ENCODE results near the gene PM20D2.

The PM20D2 gene

GRCh38 chr6:89160331-89161092 lies 14.7 kb downstream of the PM20D2 start:
- no peak overlapping the region for H3K4ac ChIP-seq (ENCODE audit: low read depth, low read length)
- no peaks in the 10 kb centered on the region for H3K27me3 ChIP-seq (ENCODE audit: insufficient read depth, low read length)
- H2BK5ac ChIP-seq (ENCODE audit: low read depth, low read length, poor library complexity) = no peak overlapping the region
- H3K4me2 ChIP-seq (ENCODE audit: low read length) = no peak overlapping the region
- H2BK120ac ChIP-seq (ENCODE audit: insufficient read depth, low read length, poor library complexity) = no peak overlapping the region
- H3K4me1 ChIP-seq (ENCODE audit: control insufficient read depth in 1 of 2, insufficient read depth in 2 of 2, low read length in 2 of 2) = no peaks in the 10 kb centered on the region
- H3K9ac ChIP-seq (ENCODE audit: low read length) = no peak overlapping the region
- no CpG with 5 or more reads among the region's 4 CpGs for WGBS (ENCODE audit: extremely low coverage, insufficient coverage, insufficient read length)
- H3K27ac ChIP-seq (ENCODE audit: low read depth, low read length) = no peak overlapping the region
- no peak overlapping the region for H4K12ac ChIP-seq (ENCODE audit: low read depth, low read length)
- no peaks in the 10 kb centered on the region for H3K36me3 ChIP-seq (ENCODE audit: control insufficient read depth in 1 of 2, insufficient read depth in 2 of 2, low read length in 2 of 2)
- H3K9me3 ChIP-seq (ENCODE audit: insufficient read depth, low read depth, low read length) = no peaks in the 10 kb centered on the region
- no peak overlapping the region for H2BK12ac ChIP-seq (ENCODE audit: low read length)
- no peak overlapping the region for H4K8ac ChIP-seq (ENCODE audit: low read depth, low read length)
- no peaks in the 10 kb centered on the region for H3K79me2 ChIP-seq (ENCODE audit: control insufficient read depth, insufficient read depth, low read length, poor library complexity)
- DNase-seq = no peak
- no peak overlapping the region for H2AK5ac ChIP-seq (ENCODE audit: low read length)
- H3K4me3 ChIP-seq (ENCODE audit: low read depth, low read length) = no peak overlapping the region
- H4K91ac ChIP-seq (ENCODE audit: low read depth, low read length) = no peak overlapping the region
- no peak overlapping the region for H3K14ac ChIP-seq (ENCODE audit: low read length)
- H3K23ac ChIP-seq (ENCODE audit: low read length) = no peak overlapping the region
- no peaks in the 10 kb centered on the region for H3K79me1 ChIP-seq (ENCODE audit: low read length)
- H2AFZ ChIP-seq (ENCODE audit: insufficient read depth, low read length, poor library complexity) = no peak overlapping the region
- no peak overlapping the region for H3K18ac ChIP-seq (ENCODE audit: low read length)

- Histone ChIP-seq H3K18ac (ENCODE audit: low read length) (no peak overlapping the region), H3K23ac (ENCODE audit: low read length) (no peak overlapping the region), H3K4ac (ENCODE audit: low read depth, low read length) (no peak overlapping the region), H3K9me3 (ENCODE audit: insufficient read depth, low read depth, low read length) (no peaks in the 10 kb centered on the region), H3K4me3 (ENCODE audit: low read depth, low read length) (no peak overlapping the region), H3K79me1 (ENCODE audit: low read length) (no peaks in the 10 kb centered on the region), H2BK12ac (ENCODE audit: low read length) (no peak overlapping the region), H3K27me3 (ENCODE audit: insufficient read depth, low read length) (no peaks in the 10 kb centered on the region), H4K8ac (ENCODE audit: low read depth, low read length) (no peak overlapping the region), H3K4me1 (ENCODE audit: control insufficient read depth in 1 of 2, insufficient read depth in 2 of 2, low read length in 2 of 2) (no peaks in the 10 kb centered on the region), H2BK5ac (ENCODE audit: low read depth, low read length, poor library complexity) (no peak overlapping the region), H4K91ac (ENCODE audit: low read depth, low read length) (no peak overlapping the region), H2AK5ac (ENCODE audit: low read length) (no peak overlapping the region), H4K12ac (ENCODE audit: low read depth, low read length) (no peak overlapping the region), H2AFZ (ENCODE audit: insufficient read depth, low read length, poor library complexity) (no peak overlapping the region), H3K9ac (ENCODE audit: low read length) (no peak overlapping the region), H3K79me2 (ENCODE audit: control insufficient read depth, insufficient read depth, low read length, poor library complexity) (no peaks in the 10 kb centered on the region), H3K14ac (ENCODE audit: low read length) (no peak overlapping the region), H3K36me3 (ENCODE audit: control insufficient read depth in 1 of 2, insufficient read depth in 2 of 2, low read length in 2 of 2) (no peaks in the 10 kb centered on the region), H3K27ac (ENCODE audit: low read depth, low read length) (no peak overlapping the region), H3K4me2 (ENCODE audit: low read length) (no peak overlapping the region), H2BK120ac (ENCODE audit: insufficient read depth, low read length, poor library complexity) (no peak overlapping the region)
- no peak for DNase-seq
- WGBS (ENCODE audit: extremely low coverage, insufficient coverage, insufficient read length) = no CpG with 5 or more reads among the region's 7 CpGs
Observed at GRCh38 chr6:89161326-89162046, 15.6 kb downstream of the PM20D2 start.

- no peak overlapping the region for H3K4me3 ChIP-seq (ENCODE audit: low read depth, low read length)
- H2BK12ac ChIP-seq (ENCODE audit: low read length) = no peak overlapping the region
- H4K8ac ChIP-seq (ENCODE audit: low read depth, low read length) = no peak overlapping the region
- no peaks in the 10 kb centered on the region for H3K9me3 ChIP-seq (ENCODE audit: insufficient read depth, low read depth, low read length)
- H3K4me2 ChIP-seq (ENCODE audit: low read length) = no peak overlapping the region
- no peaks in the 10 kb centered on the region for H3K79me1 ChIP-seq (ENCODE audit: low read length)
- H3K36me3 ChIP-seq (ENCODE audit: control insufficient read depth in 1 of 2, insufficient read depth in 2 of 2, low read length in 2 of 2) = no peaks in the 10 kb centered on the region
- no peak overlapping the region for H2AK5ac ChIP-seq (ENCODE audit: low read length)
- H3K4me1 ChIP-seq (ENCODE audit: control insufficient read depth in 1 of 2, insufficient read depth in 2 of 2, low read length in 2 of 2) = no peaks in the 10 kb centered on the region
- H4K12ac ChIP-seq (ENCODE audit: low read depth, low read length) = no peak overlapping the region
- H3K79me2 ChIP-seq (ENCODE audit: control insufficient read depth, insufficient read depth, low read length, poor library complexity) = no peaks in the 10 kb centered on the region
- H3K18ac ChIP-seq (ENCODE audit: low read length) = no peak overlapping the region
- no peak overlapping the region for H3K27ac ChIP-seq (ENCODE audit: low read depth, low read length)
- no peak overlapping the region for H2BK120ac ChIP-seq (ENCODE audit: insufficient read depth, low read length, poor library complexity)
- no CpG with 5 or more reads among the region's 4 CpGs for WGBS (ENCODE audit: extremely low coverage, insufficient coverage, insufficient read length)
- no peak overlapping the region for H3K23ac ChIP-seq (ENCODE audit: low read length)
- no peaks in the 10 kb centered on the region for H3K27me3 ChIP-seq (ENCODE audit: insufficient read depth, low read length)
- H4K91ac ChIP-seq (ENCODE audit: low read depth, low read length) = no peak overlapping the region
- H2AFZ ChIP-seq (ENCODE audit: insufficient read depth, low read length, poor library complexity) = no peak overlapping the region
- H2BK5ac ChIP-seq (ENCODE audit: low read depth, low read length, poor library complexity) = no peak overlapping the region
- H3K4ac ChIP-seq (ENCODE audit: low read depth, low read length) = no peak overlapping the region
- DNase-seq = no peak
- no peak overlapping the region for H3K14ac ChIP-seq (ENCODE audit: low read length)
- H3K9ac ChIP-seq (ENCODE audit: low read length) = no peak overlapping the region
Observed at GRCh38 chr6:89162047-89162371, 16.2 kb downstream of the PM20D2 start.

GRCh38 chr6:89172131-89172530 lies 26.3 kb downstream of the PM20D2 start:
- Histone ChIP-seq H3K79me2 (ENCODE audit: control insufficient read depth, insufficient read depth, low read length, poor library complexity) (no peaks in the 10 kb centered on the region), H4K12ac (ENCODE audit: low read depth, low read length) (no peak overlapping the region), H3K36me3 (ENCODE audit: control insufficient read depth in 1 of 2, insufficient read depth in 2 of 2, low read length in 2 of 2) (no peaks in the 10 kb centered on the region), H3K9ac (ENCODE audit: low read length) (no peak overlapping the region), H3K4me3 (ENCODE audit: low read depth, low read length) (no peak overlapping the region), H3K23ac (ENCODE audit: low read length) (no peak overlapping the region), H4K8ac (ENCODE audit: low read depth, low read length) (no peak overlapping the region), H3K4me2 (ENCODE audit: low read length) (no peak overlapping the region), H3K14ac (ENCODE audit: low read length) (no peak overlapping the region), H3K18ac (ENCODE audit: low read length) (no peak overlapping the region), H3K9me3 (ENCODE audit: insufficient read depth, low read depth, low read length) (no peaks in the 10 kb centered on the region), H3K27ac (ENCODE audit: low read depth, low read length) (no peak overlapping the region), H2AFZ (ENCODE audit: insufficient read depth, low read length, poor library complexity) (no peak overlapping the region), H2AK5ac (ENCODE audit: low read length) (no peak overlapping the region), H3K4me1 (ENCODE audit: control insufficient read depth in 1 of 2, insufficient read depth in 2 of 2, low read length in 2 of 2) (no peaks in the 10 kb centered on the region), H4K91ac (ENCODE audit: low read depth, low read length) (no peak overlapping the region), H2BK120ac (ENCODE audit: insufficient read depth, low read length, poor library complexity) (no peak overlapping the region), H3K79me1 (ENCODE audit: low read length) (no peaks in the 10 kb centered on the region), H3K4ac (ENCODE audit: low read depth, low read length) (no peak overlapping the region), H3K27me3 (ENCODE audit: insufficient read depth, low read length) (no peaks in the 10 kb centered on the region), H2BK5ac (ENCODE audit: low read depth, low read length, poor library complexity) (no peak overlapping the region), H2BK12ac (ENCODE audit: low read length) (no peak overlapping the region)
- no peak for DNase-seq
- WGBS (ENCODE audit: extremely low coverage, insufficient coverage, insufficient read length) = no CpG with 5 or more reads among the region's 6 CpGs
